ENCODE data around the gene RAB3GAP2. TPM values are rescaled to one million over a fixed set of nuclear protein-coding genes. Genes with fewer than 3 reads are reported as not detected.

The RAB3GAP2 gene
- total RNA-seq, 2 donors from 2014 or later: 13.9 to 15.1 TPM

DNA sequence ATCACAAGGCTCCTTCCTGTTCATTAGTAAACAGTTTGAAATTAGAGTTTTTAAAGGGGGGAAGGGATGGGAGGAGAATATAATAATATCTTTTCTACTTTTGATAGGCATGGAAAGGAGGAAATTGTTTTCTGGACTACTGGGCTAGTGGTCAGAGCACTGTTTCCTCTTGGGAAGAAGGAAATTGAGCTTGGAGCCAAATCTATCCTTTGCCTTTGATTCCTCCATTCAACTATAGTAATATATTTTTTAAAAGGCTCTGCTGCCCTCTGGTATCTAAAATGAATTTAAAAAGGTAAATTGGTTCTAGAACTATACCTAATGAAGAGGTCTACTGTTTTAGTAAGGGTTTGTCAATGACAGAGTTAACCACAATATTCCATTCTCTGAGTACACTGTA lies 172.4 kb downstream of the RAB3GAP2 start:
- no peak overlapping the region for H3K27ac ChIP-seq
- no peak for TF ChIP-seq CTCF (IDR thresholded peaks at IDR 0.05)
- peaks cover 64% of the 10 kb centered on the region for H3K36me3 ChIP-seq
- no peaks in the 10 kb centered on the region for H3K9me3 ChIP-seq
- no peaks in the 10 kb centered on the region for H3K27me3 ChIP-seq
- H3K4me3 ChIP-seq: no peak overlapping the region
- no peak for DNase-seq (ENCODE audit: low spot score)
- H3K4me1 ChIP-seq: peaks cover 0 to 9% of the 10 kb centered on the region in 2 donors

MicroRNAs encoded within 50 kb of the gene (microRNA counts, 767-probe panel; counts per million panel counts)
- 0 to 1,813 counts per million in 2 donors for microRNA hsa-miR-194-5p
- microRNA hsa-miR-215: 0 to 1,976 counts per million in 2 donors
- microRNA hsa-miR-664-3p: 2,767 to 3,489 counts per million in 2 donors

Small RNAs within 50 kb of the gene (microRNA-seq; reads per million reads assigned to microRNA genes)
- gene MIR194-1 (ENCODE audit: borderline number of aligned reads in 2 of 2, borderline replicate concordance in 1 of 2) (0.71 to 2.8 reads per million in 2 donors), gene MIR215 (ENCODE audit: borderline number of aligned reads in 2 of 2, borderline replicate concordance in 1 of 2) (1.4 to 2.8 reads per million in 2 donors), gene MIR664A (ENCODE audit: borderline number of aligned reads in 2 of 2, borderline replicate concordance in 1 of 2) (269 to 320 reads per million in 2 donors)

Other genes with a start within 250 kb of the RAB3GAP2 start
- 10 to 100 TPM; 39.1 to 55.4 TPM for gene EPRS1, start 225.9 kb downstream of the RAB3GAP2 start, total RNA-seq
- gene BPNT1, start 182.7 kb downstream of the RAB3GAP2 start, total RNA-seq: 10 to 100 TPM; 14.4 to 20.3 TPM
- 10 to 100 TPM; 44.2 to 71.3 TPM for gene IARS2, start 178.3 kb downstream of the RAB3GAP2 start, total RNA-seq

All from right atrium auricular region (tissue), 2 donors.